GM19239 (cell line): ENCODE measurements around the gene MINDY3.
A peak's percentile ranks its signal among the peaks of the same experiment; 100 is the strongest.
"Not testable (repeated sequence)": the region's sequence is repeated elsewhere in the genome, so short reads cannot be mapped to it uniquely, and the experiment has no call there.

Experiments used
- DNase-seq: peaks from one replicate; pipeline ENCODE4 v3.0.0; 2011; ENCODE audit warnings: low spot score; ENCODE audit not compliant: insufficient read length
- FAIRE-seq: peaks from 2 replicates; lab custom pipeline; 2011; peaks lifted over from hg19 to GRCh38; lab: Jason Lieb, UNC

The MINDY3 gene

GRCh38 chr10:15858861-15859281, 1.4 kb downstream of the MINDY3 start:
- DNase-seq = no peak
- peak; percentile 63 for FAIRE-seq

- peak; percentile 8 for FAIRE-seq
- DNase-seq = no peak
Measured at GRCh38 chr10:15857107-15857575, 3.2 kb downstream of the MINDY3 start.

DNA sequence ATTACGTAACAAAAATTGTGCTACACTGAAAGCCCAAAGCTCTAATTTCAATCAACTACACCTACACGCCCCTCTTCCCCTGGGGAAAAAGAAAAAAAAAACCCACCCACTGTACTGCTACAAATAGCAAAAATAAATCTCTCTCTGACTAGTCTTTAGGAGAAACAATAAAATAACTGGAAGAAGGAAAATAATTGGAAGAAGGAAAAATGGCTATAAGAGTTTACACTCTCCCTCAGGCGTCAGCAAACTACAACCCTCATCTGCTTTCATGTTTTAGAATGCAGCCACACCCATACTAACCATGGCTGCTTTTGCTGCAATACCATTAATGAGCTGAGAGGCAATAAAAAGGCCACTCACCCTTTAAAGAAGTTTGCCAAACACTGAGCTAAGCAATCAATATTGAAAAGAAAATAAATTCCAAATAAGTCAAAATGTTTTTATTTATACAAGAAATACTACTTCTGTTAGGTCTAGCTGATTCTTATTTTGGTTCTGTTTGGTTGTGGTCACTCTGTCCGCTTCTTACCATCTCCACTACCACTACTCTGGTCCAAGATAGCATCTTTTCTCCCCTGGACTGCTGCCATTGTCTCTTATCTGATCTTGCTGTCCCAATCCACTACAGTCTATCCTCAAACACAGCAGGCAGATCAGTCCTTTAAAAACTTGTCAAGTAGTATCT, 3.8 kb downstream of the MINDY3 start:
- no peak for DNase-seq
- FAIRE-seq = no peak

DNA sequence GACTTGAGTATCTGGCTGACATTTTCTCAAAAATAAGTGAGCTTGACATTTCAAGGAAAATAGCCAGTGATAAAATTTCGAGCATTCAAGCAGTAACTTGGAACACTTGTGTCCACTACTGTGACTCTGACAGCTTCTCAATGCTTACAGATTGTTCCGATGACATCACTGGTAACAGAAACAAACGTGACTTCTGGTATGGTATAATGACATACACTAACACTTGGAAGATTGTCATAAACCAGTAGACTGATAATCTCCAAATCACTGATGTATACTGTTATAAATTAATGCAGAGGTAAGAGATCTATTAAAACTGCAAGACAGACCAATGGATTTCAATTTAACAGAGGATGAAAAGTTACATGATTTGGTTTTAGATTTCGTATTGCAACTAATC, 6.5 kb downstream of the MINDY3 start:
- DNase-seq = no peak
- no peak for FAIRE-seq

- FAIRE-seq = peak; percentile 33
- no peak for DNase-seq
Measured at GRCh38 chr10:15852111-15852557, 8.2 kb downstream of the MINDY3 start.

DNA sequence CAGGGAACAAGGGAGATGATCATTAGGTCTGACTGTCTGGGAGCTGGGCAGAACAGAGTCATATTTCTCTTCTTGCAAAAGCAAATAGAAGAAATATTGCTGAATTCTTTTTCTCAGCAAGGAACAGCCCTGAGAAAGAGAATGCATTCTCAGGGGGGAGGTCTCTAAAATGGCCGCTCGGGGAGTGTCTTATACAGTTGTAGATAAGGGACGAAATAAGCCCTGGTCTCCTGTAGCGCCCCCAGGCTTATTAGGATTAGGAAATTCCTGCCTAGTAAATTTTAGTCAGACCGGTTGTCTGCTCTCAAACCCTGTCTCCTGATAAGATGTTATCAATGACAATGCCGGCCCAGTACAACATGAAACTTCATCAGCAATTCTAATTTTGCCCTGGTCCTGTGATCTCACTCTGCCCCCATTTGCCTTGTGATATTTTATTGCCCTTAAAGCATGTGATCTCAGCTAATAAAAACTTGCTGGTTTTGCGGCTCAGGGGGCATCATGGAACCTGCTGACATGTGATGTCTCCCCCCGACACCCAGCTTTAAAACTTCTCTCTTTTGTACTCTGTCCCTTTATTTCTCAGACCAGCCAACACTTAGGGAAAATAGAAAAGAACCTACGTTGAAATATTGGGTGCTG, 9.8 kb downstream of the MINDY3 start:
- DNase-seq, FAIRE-seq: not testable (repeated sequence)

GRCh38 chr10:15849316-15849715, 11.0 kb downstream of the MINDY3 start:
- DNase-seq (no peak), FAIRE-seq (no peak)

- FAIRE-seq = no peak
- no peak for DNase-seq
Measured at GRCh38 chr10:15847481-15847880, 12.8 kb downstream of the MINDY3 start.

DNA sequence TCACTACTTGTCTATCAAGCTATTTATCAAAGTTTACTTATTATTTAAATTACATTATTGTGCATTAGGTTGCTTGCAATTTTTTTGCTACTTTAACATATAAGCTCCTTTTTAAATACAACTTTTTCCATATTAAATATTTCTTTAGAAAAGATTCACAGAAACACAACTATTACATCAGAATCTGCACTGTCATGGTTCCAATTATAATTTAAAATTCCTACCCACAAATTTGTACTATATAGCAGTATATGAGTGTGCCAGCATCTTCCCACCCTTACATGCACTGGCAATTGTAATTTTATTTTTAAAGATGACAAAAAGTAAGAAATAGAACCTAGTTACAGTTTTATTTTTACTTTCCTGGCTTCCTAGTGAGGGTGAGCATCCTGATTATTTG, 15.8 kb downstream of the MINDY3 start:
- FAIRE-seq = no peak
- no peak for DNase-seq

DNA sequence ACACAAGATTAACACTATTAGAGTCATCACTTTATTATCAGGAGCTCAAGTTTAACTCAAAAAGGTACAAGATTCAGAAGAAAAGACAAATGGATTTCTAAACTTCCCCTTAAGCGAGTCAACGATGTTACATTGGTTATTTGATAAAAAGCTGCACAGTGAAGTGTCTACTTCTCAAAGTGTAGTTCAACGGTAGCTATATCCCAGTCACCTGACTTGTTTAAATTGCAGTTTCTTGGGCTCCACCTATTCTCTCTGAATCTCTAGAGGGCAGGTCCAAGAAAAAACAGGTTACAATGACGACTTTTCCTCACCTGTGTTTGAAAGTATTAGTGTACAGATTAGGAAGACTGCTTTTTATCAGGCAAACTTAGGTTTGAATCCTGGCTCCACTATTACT, 16.6 kb downstream of the MINDY3 start:
- DNase-seq (no peak), FAIRE-seq (no peak)

DNA sequence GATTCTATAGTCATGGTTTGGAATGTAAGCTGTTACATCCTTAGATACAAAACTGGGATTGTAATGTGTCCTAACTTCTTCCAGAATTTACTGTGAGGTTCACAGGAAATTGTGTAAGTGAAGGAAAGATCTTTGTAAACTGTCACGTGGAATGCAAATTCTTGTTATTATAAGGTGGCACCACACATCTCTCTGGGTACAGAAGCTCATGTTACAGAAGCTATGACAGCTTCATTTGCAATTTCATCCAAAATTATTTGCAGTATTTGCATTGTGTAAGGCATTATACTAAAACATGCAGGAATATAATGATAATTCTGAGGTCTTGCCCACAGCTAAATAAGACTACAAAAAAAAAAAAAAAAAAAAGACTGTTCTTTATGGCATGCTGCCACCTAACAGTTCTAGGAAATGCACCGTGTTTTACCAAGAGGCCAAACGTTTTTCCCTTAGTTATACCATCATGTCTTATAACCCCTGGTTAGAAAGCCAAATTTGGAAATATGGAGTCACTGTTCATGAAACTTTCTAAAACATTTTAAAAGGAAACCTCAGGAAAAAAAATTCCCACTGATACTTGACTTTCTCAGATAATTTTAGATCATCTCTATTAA, 17.6 kb downstream of the MINDY3 start:
- no peak for FAIRE-seq
- DNase-seq = no peak

DNA sequence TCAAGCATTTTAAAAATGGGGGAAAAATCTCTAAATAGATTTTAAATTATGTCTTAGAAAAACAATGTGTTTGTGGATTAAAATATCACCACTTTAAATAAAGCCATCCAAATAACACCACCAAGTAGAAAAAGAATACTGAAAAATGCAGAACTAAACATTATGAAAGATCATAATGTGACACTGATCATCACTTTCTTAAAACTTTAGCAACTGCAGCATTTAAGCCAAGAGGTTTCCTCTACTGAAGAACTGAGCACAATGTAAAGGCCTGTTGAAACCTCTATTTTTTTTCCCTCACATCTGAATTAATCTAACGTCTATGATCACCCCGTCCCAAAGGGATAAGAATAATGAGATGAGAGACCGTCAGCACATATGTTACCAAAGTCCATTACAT, 18.6 kb downstream of the MINDY3 start:
- FAIRE-seq = no peak
- DNase-seq = no peak

DNA sequence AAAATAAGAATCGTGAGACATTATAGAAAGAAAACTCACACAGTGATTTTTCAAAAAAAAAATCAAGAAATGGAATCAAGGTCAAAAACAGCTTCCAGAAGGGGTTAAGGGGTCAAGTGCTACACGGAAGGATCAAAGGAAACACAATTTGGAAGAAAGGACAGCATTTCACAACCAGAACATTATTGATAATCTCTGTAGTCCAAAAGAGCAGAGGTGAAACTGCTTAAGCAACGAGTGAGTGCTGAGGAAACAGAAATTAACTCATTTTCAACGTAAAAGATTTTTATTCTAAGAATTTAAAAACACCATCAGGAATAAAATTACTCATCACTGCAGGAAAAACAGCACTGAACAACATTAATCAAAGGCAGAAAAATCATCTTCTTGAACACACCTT, 23.5 kb downstream of the MINDY3 start:
- FAIRE-seq = no peak

DNA sequence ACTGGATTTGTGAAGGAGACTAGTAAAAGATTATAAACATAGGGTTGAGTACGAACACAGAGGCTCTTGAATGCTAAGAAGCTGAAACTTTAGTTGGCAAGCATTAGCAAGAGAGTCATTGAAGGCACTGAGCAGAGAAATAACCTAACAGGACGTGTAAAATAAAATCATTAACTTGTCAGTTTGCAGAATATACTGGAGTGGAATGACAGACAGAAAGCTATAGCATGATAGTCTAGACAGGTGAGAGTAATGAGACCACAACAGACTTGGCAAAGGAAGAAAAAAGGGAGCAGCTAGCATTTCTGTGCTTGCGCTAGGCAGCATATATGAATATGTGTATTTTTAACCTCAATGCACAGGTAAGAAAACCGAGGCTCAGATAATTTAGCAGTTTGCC, 30.8 kb downstream of the MINDY3 start:
- FAIRE-seq (no peak), DNase-seq (no peak)

More for the DNA sequence above, 23.5 kb downstream of the MINDY3 start:
- DNase-seq = no peak

- DNase-seq (no peak), FAIRE-seq (peak; percentile 8)
Measured at GRCh38 chr10:15824498-15824897, 35.8 kb downstream of the MINDY3 start.

- DNase-seq (no peak), FAIRE-seq (no peak)
Measured at GRCh38 chr10:15822131-15822530, 38.2 kb downstream of the MINDY3 start.

GRCh38 chr10:15821046-15821683, 39.1 kb downstream of the MINDY3 start:
- DNase-seq = no peak
- no peak for FAIRE-seq

DNA sequence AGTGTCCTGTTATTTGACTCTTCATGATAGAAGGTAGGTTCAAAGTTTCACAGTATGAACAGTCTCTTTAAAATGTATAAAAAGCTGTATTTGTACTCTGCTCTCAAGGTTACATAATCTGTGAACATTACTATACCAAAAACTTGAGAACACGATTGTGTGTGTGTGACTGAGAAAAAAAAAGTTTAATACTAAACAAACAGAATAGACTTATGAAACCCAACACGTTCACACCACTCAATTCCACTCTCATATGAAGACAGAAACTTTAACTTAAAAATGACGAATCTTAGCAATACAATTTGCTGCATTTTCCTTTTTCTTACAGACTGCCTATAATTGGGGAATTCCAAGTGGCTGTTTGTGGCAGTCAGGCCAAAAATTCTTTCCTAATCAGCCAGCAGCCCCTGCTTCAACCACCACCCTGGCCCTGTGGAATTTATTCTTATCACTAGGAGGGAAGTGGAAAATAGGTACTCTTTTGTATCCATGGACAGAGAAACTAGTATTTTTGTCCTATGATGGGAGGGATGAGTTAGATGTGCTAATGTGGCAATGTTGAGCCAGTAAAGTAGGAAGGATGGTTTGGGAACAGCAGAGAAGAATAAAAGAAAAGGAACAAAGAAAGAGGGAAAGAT, 42.8 kb downstream of the MINDY3 start:
- FAIRE-seq = no peak

GRCh38 chr10:15815242-15815885, 44.9 kb downstream of the MINDY3 start:
- FAIRE-seq (no peak), DNase-seq (no peak)

More for the DNA sequence above, 42.8 kb downstream of the MINDY3 start:
- no peak for DNase-seq

GRCh38 chr10:15814565-15814964, 45.7 kb downstream of the MINDY3 start:
- peak; percentile 8 for FAIRE-seq

More at GRCh38 chr10:15814565-15814964, 45.7 kb downstream of the MINDY3 start:
- no peak for DNase-seq
